IMR-90 (cell line): ENCODE results near the gene FAM120A. TPM values are rescaled to one million over a fixed set of nuclear protein-coding genes. Genes with fewer than 3 reads are reported as not detected.

ENCODE experiments used
- ATAC-seq: fragments of 200-7000 bp; cut with Tn5 transposase; 2 replicates; pipeline ENCODE4 v1.9.1; 2020; ENCODE audit warnings: low read depth, mild to moderate bottlenecking, moderate library complexity
- BruUV-seq: library from RNA; stranded (reverse); fragments of 400-500 nt; replicated peaks from 2 replicates; lab custom pipeline; 2021; lab: Mats Ljungman, UMichigan
- CTCF ChIA-PET: fragments of 300-600 bp; formaldehyde crosslinking; extraction: SDS; loops from one replicate; lab custom pipeline; 2021; ENCODE audit warnings: antibody characterized with exemption; lab: Yijun Ruan, JAX
- POLR2A ChIA-PET: fragments of 300-600 bp; sonication (Branson Sonifier 250); formaldehyde crosslinking; loops from one replicate; lab custom pipeline; 2022; ENCODE audit warnings: antibody characterized with exemption; ENCODE audit not compliant: unreplicated experiment; lab: Charles Lee
- DNase-seq: peaks from one replicate; pipeline ENCODE4 v3.0.0; 2013
- H2AFZ ChIP-seq: replicated peaks from 2 replicates; pipeline ENCODE3; 2013; ENCODE audit warnings: low read length, mild to moderate bottlenecking; ENCODE audit not compliant: poor library complexity
- H2AK5ac ChIP-seq: 2 replicates; pipeline ENCODE4 v1.6.1; 2013; ENCODE audit warnings: low read depth, low read length, inconsistent platforms
- H2AK9ac ChIP-seq: replicated peaks from 2 replicates; pipeline ENCODE3; 2013; ENCODE audit warnings: mild to moderate bottlenecking, low read depth, low read length, moderate library complexity; ENCODE audit not compliant: poor library complexity
- H2BK120ac ChIP-seq: 2 replicates; pipeline ENCODE4 v1.6.1; 2013; ENCODE audit warnings: low read depth, low read length, inconsistent platforms
- H2BK15ac ChIP-seq: 3 replicates; pipeline ENCODE4 v1.6.1; 2013; ENCODE audit warnings: low read depth, low read length, inconsistent platforms
- H2BK20ac ChIP-seq: 2 replicates; pipeline ENCODE4 v1.6.1; 2013; ENCODE audit warnings: low read depth, mild to moderate bottlenecking, inconsistent platforms, low read length, moderate library complexity
- H2BK5ac ChIP-seq: 2 replicates; pipeline ENCODE4 v1.6.1; 2013; ENCODE audit warnings: mild to moderate bottlenecking, low read depth, low read length, inconsistent platforms; ENCODE audit not compliant: poor library complexity, severe bottlenecking
- H3K14ac ChIP-seq: replicated peaks from 2 replicates; pipeline ENCODE4 v1.6.1; 2013; ENCODE audit warnings: low read depth, low read length, inconsistent platforms
- H3K18ac ChIP-seq: 2 replicates; pipeline ENCODE4 v1.6.1; 2013; ENCODE audit warnings: low read depth, low read length, control low read depth
- H3K23ac ChIP-seq: 2 replicates; pipeline ENCODE4 v1.6.1; 2013; ENCODE audit warnings: low read depth, low read length, inconsistent platforms
- H3K27ac ChIP-seq: 2 replicates; pipeline ENCODE4 v1.5.1; 2013; ENCODE audit warnings: mild to moderate bottlenecking, control low read depth, low read length; ENCODE audit not compliant: insufficient read depth
- H3K27me3 ChIP-seq: 2 replicates; pipeline ENCODE4 v1.6.1; 2013; ENCODE audit warnings: low read length; ENCODE audit not compliant: control insufficient read depth, insufficient read depth
- H3K36me3 ChIP-seq: 2 replicates; pipeline ENCODE4 v1.6.1; 2013; ENCODE audit warnings: low read length, mixed read lengths; ENCODE audit not compliant: control insufficient read depth, insufficient read depth
- H3K4ac ChIP-seq: 2 replicates; pipeline ENCODE4 v1.6.1; 2013; ENCODE audit warnings: low read depth, low read length, inconsistent platforms
- H3K4me1 ChIP-seq: 2 replicates; pipeline ENCODE4 v1.6.1; 2013; ENCODE audit warnings: low read length, mixed read lengths; ENCODE audit not compliant: control insufficient read depth, insufficient read depth
- H3K4me2 ChIP-seq: 2 replicates; pipeline ENCODE4 v1.6.1; 2013; ENCODE audit warnings: low read depth, mild to moderate bottlenecking, control low read depth, low read length, moderate library complexity
- H3K4me3 ChIP-seq: 2 replicates; pipeline ENCODE4 v1.5.1; 2013; ENCODE audit warnings: low read depth, mild to moderate bottlenecking, control low read depth, low read length, moderate library complexity; ENCODE audit not compliant: insufficient read depth
- H3K56ac ChIP-seq: 2 replicates; pipeline ENCODE4 v1.6.1; 2013; ENCODE audit warnings: low read length, inconsistent platforms; ENCODE audit not compliant: insufficient read depth; ENCODE audit errors: extremely low read depth
- H3K79me1 ChIP-seq, 2 experiments: 2 replicates each; pipeline ENCODE4 v1.6.1; 2013; ENCODE audit warnings: low read length in 2 of 2, inconsistent platforms in 1 of 2, low read depth in 1 of 2
- H3K9ac ChIP-seq: 2 replicates; pipeline ENCODE4 v1.6.1; 2013; ENCODE audit warnings: low read depth, low read length, control low read depth
- H3K9me1 ChIP-seq: 2 replicates; pipeline ENCODE4 v1.6.1; 2013; ENCODE audit warnings: low read length, inconsistent platforms; ENCODE audit not compliant: insufficient read depth
- H3K9me3 ChIP-seq: 2 replicates; pipeline ENCODE4 v1.6.1; 2013; ENCODE audit warnings: low read length; ENCODE audit not compliant: control insufficient read depth, insufficient read depth
- H4K20me1 ChIP-seq: 2 replicates; pipeline ENCODE4 v1.6.1; 2013; ENCODE audit warnings: low read length, inconsistent platforms; ENCODE audit not compliant: insufficient read depth
- H4K5ac ChIP-seq: 2 replicates; pipeline ENCODE4 v1.6.1; 2013; ENCODE audit warnings: mild to moderate bottlenecking, low read depth, low read length, control low read depth
- H4K8ac ChIP-seq, 2 experiments: 2 replicates each; pipeline ENCODE4 v1.6.1; 2013; ENCODE audit warnings: low read depth in 2 of 2, low read length in 2 of 2, control low read depth in 1 of 2, inconsistent platforms in 1 of 2
- H4K91ac ChIP-seq: 2 replicates; pipeline ENCODE4 v1.6.1; 2013; ENCODE audit warnings: low read depth, low read length, inconsistent platforms; ENCODE audit not compliant: insufficient read depth
- BHLHE40 ChIP-seq: fragments of 150-350 bp; IDR thresholded peaks from 2 replicates; pipeline ENCODE4 v1.6.1; 2016; ENCODE audit warnings: mild to moderate bottlenecking, low read depth, low read length
- CTCF ChIP-seq: conservative IDR thresholded peaks from 2 replicates; pipeline ENCODE4 v1.5.1; 2012; ENCODE audit warnings: mild to moderate bottlenecking, low read depth, low read length, improper control_type of control experiment
- ELK1 ChIP-seq: fragments of 150-350 bp; IDR thresholded peaks from 2 replicates; pipeline ENCODE4 v1.6.1; 2016; ENCODE audit warnings: low read depth, mild to moderate bottlenecking, low read length, moderate library complexity, borderline replicate concordance
- FOS ChIP-seq: fragments of 150-350 bp; IDR thresholded peaks from 2 replicates; pipeline ENCODE4 v1.6.1; 2016; ENCODE audit warnings: low read depth, low read length
- MAZ ChIP-seq: IDR thresholded peaks from 2 replicates; pipeline ENCODE4 v1.6.1; 2012; ENCODE audit warnings: low read depth, mild to moderate bottlenecking, low read length, improper control_type of control experiment, moderate library complexity, borderline replicate concordance
- MXI1 ChIP-seq: IDR thresholded peaks from 2 replicates; pipeline ENCODE4 v1.6.1; 2012; ENCODE audit warnings: low read depth, mild to moderate bottlenecking, low read length, moderate library complexity, borderline replicate concordance
- POLR2A ChIP-seq: IDR thresholded peaks from 2 replicates; pipeline ENCODE4 v1.6.1; 2012; ENCODE audit warnings: mild to moderate bottlenecking, low read depth, low read length
- RAD21 ChIP-seq: IDR thresholded peaks from 2 replicates; pipeline ENCODE4 v1.6.1; 2012; ENCODE audit warnings: low read length, improper control_type of control experiment
- RCOR1 ChIP-seq: IDR thresholded peaks from 2 replicates; pipeline ENCODE4 v1.6.1; 2012; ENCODE audit warnings: mild to moderate bottlenecking, low read length, improper control_type of control experiment; ENCODE audit not compliant: insufficient replicate concordance
- RFX5 ChIP-seq: IDR thresholded peaks from 2 replicates; pipeline ENCODE4 v1.8.0; 2012; ENCODE audit warnings: low read depth, mild to moderate bottlenecking, low read length, moderate library complexity
- SMC3 ChIP-seq: fragments of 150-350 bp; IDR thresholded peaks from 2 replicates; pipeline ENCODE4 v1.6.1; 2016; ENCODE audit warnings: low read depth, mild to moderate bottlenecking, antibody characterized with exemption, low read length, moderate library complexity
- WGBS, 2 experiments: methylation state at CpG; one replicate each; pipeline versions ENCODE4 v1.1.5 to v1.1.7; 2013; ENCODE audit warnings: missing lambda C conversion rate in 2 of 2; ENCODE audit not compliant: insufficient read length in 1 of 2; ENCODE audit errors: extremely low coverage in 2 of 2; 5-methylcytosine and 5-hydroxymethylcytosine counted together
- dilution Hi-C: fragments of 300-500 bp; cut with HindIII; formaldehyde crosslinking; loops from one replicate; pipeline ENCODE4 v1.14.3; 2018; ENCODE audit warnings: low sequenced_read_pairs; ENCODE audit not compliant: unreplicated experiment
- in situ Hi-C: fragments of 300-500 bp; cut with MboI; formaldehyde crosslinking; loops from 3 replicates; pipeline ENCODE4 v1.14.3; 2019; ENCODE audit warnings: low sequenced_read_pairs, inconsistent platforms, mixed read lengths
- intact Hi-C: fragments of 100-400 bp; cut with micrococcal nuclease; formaldehyde crosslinking; loops from 2 replicates; pipeline ENCODE4 v1.10.0; 2022
- polyA plus RNA-seq, 3 experiments: library from polyadenylated mRNA; depleted of rRNA; stranded (reverse); fragments of >200 nt; gene quantifications; 2 replicates each; pipeline ENCODE4 v1.2.3, GENCODE V29; 2012; ENCODE audit warnings: low replicate concordance in 1 of 3
- total RNA-seq: library from RNA; depleted of rRNA; stranded (reverse); fragments of >200 nt; gene quantifications from 2 replicates; pipeline ENCODE4 v1.2.3, GENCODE V29; 2012

FAM120A gene
- total and polyA plus RNA-seq, 2 of the 4 experiments (the other 2 are of a cell fraction): 61.6 to 75.1 TPM

- H3K18ac ChIP-seq: no peak overlapping the region
- H3K23ac ChIP-seq: no peak overlapping the region
- no peak overlapping the region for H2BK120ac ChIP-seq
- intact Hi-C loops (no loop called here), dilution Hi-C loops (no loop called here), in situ Hi-C loops (no loop called here)
- peaks cover 35% of the 10 kb centered on the region for H3K36me3 ChIP-seq
- no peak overlapping the region for H3K4me3 ChIP-seq
- no peaks in the 10 kb centered on the region for H3K4me1 ChIP-seq
- no peak for TF ChIP-seq MXI1
- TF ChIP-seq SMC3: no peak
- no peak for TF ChIP-seq ELK1
- TF ChIP-seq BHLHE40: no peak
- no peak for TF ChIP-seq RAD21
- no peak for TF ChIP-seq FOS
- no peak for TF ChIP-seq RCOR1
- no peak for TF ChIP-seq CTCF
- no peak for TF ChIP-seq RFX5
- TF ChIP-seq POLR2A: no peak
- TF ChIP-seq MAZ: no peak
- no peak overlapping the region for H2AFZ ChIP-seq
- no peaks in the 10 kb centered on the region for H3K9me3 ChIP-seq
- no peak overlapping the region for H2BK20ac ChIP-seq
- ChIA-PET POLR2A (no interaction called here), CTCF (interaction anchor here (0.5 to 1.2 kb wide), 2 partner anchors 30 to 54 kb away, joined by 4 to 5 read pairs; no protein-coding TSS in a partner anchor)
- H2AK5ac ChIP-seq: no peak overlapping the region
- no peak overlapping the region for H2BK15ac ChIP-seq
- no peak overlapping the region for H3K4ac ChIP-seq
- peaks cover 29 to 57% of the 10 kb centered on the region in 2 experiments for H3K79me1 ChIP-seq
- H3K4me2 ChIP-seq: no peak overlapping the region
- no peak overlapping the region for H4K5ac ChIP-seq
- no peak overlapping the region for H3K56ac ChIP-seq
- BruUV-seq: no TSS peak
- H4K20me1 ChIP-seq: 0 out of 2 replicates have a peak, but pooled peaks cover 13% of the 10 kb centered on the region
- DNase-seq (no peak), ATAC-seq (no peak)
- H2AK9ac ChIP-seq: no peak overlapping the region
- no peak overlapping the region for H3K9ac ChIP-seq
- H4K8ac ChIP-seq: no peak overlapping the region
- no peak overlapping the region for H3K27ac ChIP-seq
- no peak overlapping the region for H4K91ac ChIP-seq
- no peak overlapping the region for H2BK5ac ChIP-seq
- WGBS, 2 experiments: no CpG with 5 or more reads among the region's 4 CpGs
- peaks cover 11% of the 10 kb centered on the region for H3K9me1 ChIP-seq
- no peaks in the 10 kb centered on the region for H3K27me3 ChIP-seq
- no peak overlapping the region for H3K14ac ChIP-seq
Observed at GRCh38 chr9:93536167-93536566, 84.7 kb downstream of the FAM120A start.
